HEK293 (cell line): ENCODE results near the gene SH3BP1.

Experiments
- CTCF ChIA-PET: fragments of 350-600 bp; formaldehyde crosslinking; extraction: SDS; loops from one replicate; lab custom pipeline; 2021; ENCODE audit warnings: antibody characterized with exemption; lab: Yijun Ruan, JAX
- POLR2A ChIA-PET: fragments of 300-600 bp; formaldehyde crosslinking; extraction: SDS; loops from one replicate; lab custom pipeline; 2020; ENCODE audit warnings: antibody characterized with exemption, inconsistent platforms; lab: Yijun Ruan, JAX
- H3K27ac ChIP-seq: fragments of 200-500 bp; sonication (Bioruptor generic); 2 replicates; pipeline ENCODE4 v1.5.1; 2014; ENCODE audit warnings: low read depth, low read length, control low read depth, inconsistent platforms; ENCODE audit errors: extremely low read depth
- H3K36me3 ChIP-seq, 2 experiments: fragments of 200-500 bp in 1 of 2; sonication (Bioruptor generic) in 1 of 2; 1 replicate in 1 of 2; 2 replicates in 1 of 2; pipeline ENCODE4 v1.5.1; 2014 to 2017; ENCODE audit warnings: inconsistent platforms in 2 of 2, low read length in 2 of 2; ENCODE audit not compliant: control insufficient read depth in 2 of 2, insufficient read depth in 1 of 2
- H3K4me1 ChIP-seq: fragments of 200-500 bp; sonication (Bioruptor generic); 2 replicates; pipeline ENCODE4 v1.5.1; 2014; ENCODE audit warnings: mild to moderate bottlenecking, low read length, inconsistent platforms; ENCODE audit not compliant: control insufficient read depth, insufficient read depth
- H3K4me3 ChIP-seq: 2 replicates; pipeline ENCODE4 v1.5.1; 2011; ENCODE audit warnings: low read depth, mild to moderate bottlenecking, control low read depth, low read length, moderate library complexity
- H3K9me3 ChIP-seq: fragments of 200-500 bp; sonication (Bioruptor generic); 2 replicates; pipeline ENCODE4 v1.5.1; 2014; ENCODE audit warnings: low read depth, low read length, inconsistent platforms; ENCODE audit not compliant: control insufficient read depth, insufficient read depth
- GFI1B ChIP-seq: fragments of 450-650 bp; formaldehyde crosslinking; IDR thresholded peaks from 2 replicates; pipeline ENCODE4 v1.5.1; 2016; ENCODE audit warnings: missing biosample characterization, missing genetic modification characterization
- GLI2 ChIP-seq: fragments of 450-650 bp; formaldehyde crosslinking; IDR thresholded peaks from 2 replicates; pipeline ENCODE4; 2017; ENCODE audit warnings: missing biosample characterization, missing genetic modification characterization, low read depth, borderline replicate concordance
- GLIS2 ChIP-seq: fragments of 450-650 bp; formaldehyde crosslinking; IDR thresholded peaks from 2 replicates; pipeline ENCODE4 v1.5.1; 2016; ENCODE audit warnings: missing biosample characterization, missing genetic modification characterization
- IKZF3 ChIP-seq: fragments of 450-650 bp; IDR thresholded peaks from 2 replicates; pipeline ENCODE4 v1.5.0; 2018; ENCODE audit warnings: missing biosample characterization, mild to moderate bottlenecking, missing genetic modification characterization, moderate library complexity
- KLF8 ChIP-seq: fragments of 450-650 bp; formaldehyde crosslinking; IDR thresholded peaks from 2 replicates; pipeline ENCODE4 v1.5.1; 2016; ENCODE audit warnings: missing biosample characterization, missing genetic modification characterization
- WT1 ChIP-seq: fragments of 450-650 bp; formaldehyde crosslinking; IDR thresholded peaks from 2 replicates; pipeline ENCODE4 v1.5.1; 2016; ENCODE audit warnings: missing biosample characterization, missing genetic modification characterization
- YY2 ChIP-seq: fragments of 450-650 bp; formaldehyde crosslinking; IDR thresholded peaks from 2 replicates; pipeline ENCODE4 v1.5.1; 2016; ENCODE audit warnings: missing biosample characterization, missing genetic modification characterization
- ZBTB8A ChIP-seq: fragments of 450-650 bp; formaldehyde crosslinking; IDR thresholded peaks from 2 replicates; pipeline ENCODE4 v1.5.1; 2016; ENCODE audit warnings: missing biosample characterization, missing genetic modification characterization
- ZFP3 ChIP-seq: fragments of 450-650 bp; formaldehyde crosslinking; IDR thresholded peaks from 2 replicates; pipeline ENCODE4 v1.5.1; 2016; ENCODE audit warnings: low read depth, missing biosample characterization, missing genetic modification characterization
- ZNF121 ChIP-seq: fragments of 450-650 bp; formaldehyde crosslinking; IDR thresholded peaks from 2 replicates; pipeline ENCODE4 v1.5.1; 2016; ENCODE audit warnings: missing biosample characterization, missing genetic modification characterization
- ZNF155 ChIP-seq: fragments of 450-650 bp; formaldehyde crosslinking; IDR thresholded peaks from 2 replicates; pipeline ENCODE4 v1.5.1; 2016; ENCODE audit warnings: missing biosample characterization, missing genetic modification characterization
- ZNF2 ChIP-seq: fragments of 450-650 bp; formaldehyde crosslinking; IDR thresholded peaks from 2 replicates; pipeline ENCODE4 v1.5.1; 2016; ENCODE audit warnings: missing biosample characterization, missing genetic modification characterization
- ZNF391 ChIP-seq: fragments of 450-650 bp; formaldehyde crosslinking; IDR thresholded peaks from 2 replicates; pipeline ENCODE4 v1.5.1; 2016; ENCODE audit warnings: low read depth, missing biosample characterization, missing genetic modification characterization, borderline replicate concordance
- ZNF404 ChIP-seq: fragments of 450-650 bp; formaldehyde crosslinking; IDR thresholded peaks from 2 replicates; pipeline ENCODE4 v1.5.1; 2017; ENCODE audit warnings: missing biosample characterization, missing genetic modification characterization
- ZNF558 ChIP-seq: fragments of 450-650 bp; formaldehyde crosslinking; IDR thresholded peaks from 2 replicates; pipeline ENCODE4 v1.5.1; 2016; ENCODE audit warnings: missing biosample characterization, missing genetic modification characterization
- ZNF600 ChIP-seq: fragments of 450-650 bp; formaldehyde crosslinking; IDR thresholded peaks from 2 replicates; pipeline ENCODE4 v1.5.1; 2016; ENCODE audit warnings: missing biosample characterization, missing genetic modification characterization
- ZNF621 ChIP-seq: fragments of 450-650 bp; formaldehyde crosslinking; IDR thresholded peaks from 2 replicates; pipeline ENCODE4 v1.5.1; 2017; ENCODE audit warnings: missing biosample characterization, missing genetic modification characterization
- ZNF629 ChIP-seq: fragments of 450-650 bp; formaldehyde crosslinking; IDR thresholded peaks from 2 replicates; pipeline ENCODE4 v1.5.1; 2017; ENCODE audit warnings: missing biosample characterization, missing genetic modification characterization
- ZNF768 ChIP-seq: fragments of 450-650 bp; formaldehyde crosslinking; IDR thresholded peaks from 2 replicates; pipeline ENCODE4 v1.5.1; 2018; ENCODE audit warnings: missing biosample characterization, mild to moderate bottlenecking, missing genetic modification characterization
- ZNF837 ChIP-seq: fragments of 450-650 bp; formaldehyde crosslinking; IDR thresholded peaks from 2 replicates; pipeline ENCODE4 v1.5.1; 2016; ENCODE audit warnings: missing biosample characterization, missing genetic modification characterization
- ZNF843 ChIP-seq: fragments of 450-650 bp; formaldehyde crosslinking; IDR thresholded peaks from 2 replicates; pipeline ENCODE4 v1.5.1; 2016; ENCODE audit warnings: missing biosample characterization, missing genetic modification characterization
- TF ChIP-seq, protein P1 (sequence below): fragments of 450-650 bp; formaldehyde crosslinking; IDR thresholded peaks from 2 replicates; pipeline ENCODE4 v1.5.1; 2016; ENCODE audit warnings: missing biosample characterization, missing genetic modification characterization
- TF ChIP-seq, protein P2 (sequence below): fragments of 450-650 bp; formaldehyde crosslinking; IDR thresholded peaks from 2 replicates; pipeline ENCODE4 v1.5.1; 2016; ENCODE audit warnings: missing biosample characterization, missing genetic modification characterization
- TF ChIP-seq, protein P3 (sequence below): fragments of 450-650 bp; formaldehyde crosslinking; IDR thresholded peaks from 2 replicates; pipeline ENCODE4 v1.5.1; 2017; ENCODE audit warnings: missing biosample characterization, missing genetic modification characterization

Gene SH3BP1

DNA sequence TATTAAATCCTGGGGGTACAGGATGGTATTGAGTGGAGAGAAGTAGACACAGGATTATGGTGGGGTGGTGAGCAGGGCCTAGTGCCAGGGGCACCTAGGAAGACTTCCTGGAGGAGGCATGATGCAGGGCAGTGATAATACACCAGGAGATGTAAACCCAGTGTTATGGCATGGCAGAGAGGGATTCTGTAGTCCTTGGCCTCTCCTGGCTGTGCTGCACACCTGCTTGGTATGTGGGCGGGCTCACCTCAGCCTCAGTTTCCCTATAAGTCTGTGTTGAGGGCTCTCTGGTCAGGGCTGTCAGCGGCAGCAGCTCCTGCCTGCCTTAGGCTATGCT, 21.2 kb downstream of the SH3BP1 start:
- H3K27ac ChIP-seq: peak overlapping the region; percentile 40
- no peak for TF ChIP-seq ZNF843
- TF ChIP-seq, protein P1, sequence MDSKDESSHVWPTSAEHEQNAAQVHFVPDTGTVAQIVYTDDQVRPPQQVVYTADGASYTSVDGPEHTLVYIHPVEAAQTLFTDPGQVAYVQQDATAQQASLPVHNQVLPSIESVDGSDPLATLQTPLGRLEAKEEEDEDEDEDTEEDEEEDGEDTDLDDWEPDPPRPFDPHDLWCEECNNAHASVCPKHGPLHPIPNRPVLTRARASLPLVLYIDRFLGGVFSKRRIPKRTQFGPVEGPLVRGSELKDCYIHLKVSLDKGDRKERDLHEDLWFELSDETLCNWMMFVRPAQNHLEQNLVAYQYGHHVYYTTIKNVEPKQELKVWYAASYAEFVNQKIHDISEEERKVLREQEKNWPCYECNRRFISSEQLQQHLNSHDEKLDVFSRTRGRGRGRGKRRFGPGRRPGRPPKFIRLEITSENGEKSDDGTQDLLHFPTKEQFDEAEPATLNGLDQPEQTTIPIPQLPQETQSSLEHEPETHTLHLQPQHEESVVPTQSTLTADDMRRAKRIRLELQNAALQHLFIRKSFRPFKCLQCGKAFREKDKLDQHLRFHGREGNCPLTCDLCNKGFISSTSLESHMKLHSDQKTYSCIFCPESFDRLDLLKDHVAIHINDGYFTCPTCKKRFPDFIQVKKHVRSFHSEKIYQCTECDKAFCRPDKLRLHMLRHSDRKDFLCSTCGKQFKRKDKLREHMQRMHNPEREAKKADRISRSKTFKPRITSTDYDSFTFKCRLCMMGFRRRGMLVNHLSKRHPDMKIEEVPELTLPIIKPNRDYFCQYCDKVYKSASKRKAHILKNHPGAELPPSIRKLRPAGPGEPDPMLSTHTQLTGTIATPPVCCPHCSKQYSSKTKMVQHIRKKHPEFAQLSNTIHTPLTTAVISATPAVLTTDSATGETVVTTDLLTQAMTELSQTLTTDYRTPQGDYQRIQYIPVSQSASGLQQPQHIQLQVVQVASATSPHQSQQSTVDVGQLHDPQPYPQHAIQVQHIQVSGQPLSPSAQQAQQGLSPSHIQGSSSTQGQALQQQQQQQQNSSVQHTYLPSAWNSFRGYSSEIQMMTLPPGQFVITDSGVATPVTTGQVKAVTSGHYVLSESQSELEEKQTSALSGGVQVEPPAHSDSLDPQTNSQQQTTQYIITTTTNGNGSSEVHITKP (tag by site-specific recombination): no peak
- no peak for TF ChIP-seq GLIS2 (tag by site-specific recombination)
- no peak for TF ChIP-seq ZNF558 (tag by site-specific recombination)
- 0 out of 2 replicates have a peak, but pooled peaks have one; percentile 10 for TF ChIP-seq ZBTB8A (tag by site-specific recombination)
- TF ChIP-seq, protein P2, sequence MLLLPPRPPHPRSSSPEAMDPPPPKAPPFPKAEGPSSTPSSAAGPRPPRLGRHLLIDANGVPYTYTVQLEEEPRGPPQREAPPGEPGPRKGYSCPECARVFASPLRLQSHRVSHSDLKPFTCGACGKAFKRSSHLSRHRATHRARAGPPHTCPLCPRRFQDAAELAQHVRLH (tag by site-specific recombination): peak; percentile 79
- TF ChIP-seq ZFP3 (tag by site-specific recombination): peak; percentile 39; the same call in 1 of the 2 replicates
- no peak for TF ChIP-seq ZNF391 (tag by site-specific recombination)
- TF ChIP-seq ZNF768 (tag by site-specific recombination): peak; percentile 56; the same call in 1 of the 2 replicates
- TF ChIP-seq ZNF404 (tag by site-specific recombination): no peak
- TF ChIP-seq, protein P3, sequence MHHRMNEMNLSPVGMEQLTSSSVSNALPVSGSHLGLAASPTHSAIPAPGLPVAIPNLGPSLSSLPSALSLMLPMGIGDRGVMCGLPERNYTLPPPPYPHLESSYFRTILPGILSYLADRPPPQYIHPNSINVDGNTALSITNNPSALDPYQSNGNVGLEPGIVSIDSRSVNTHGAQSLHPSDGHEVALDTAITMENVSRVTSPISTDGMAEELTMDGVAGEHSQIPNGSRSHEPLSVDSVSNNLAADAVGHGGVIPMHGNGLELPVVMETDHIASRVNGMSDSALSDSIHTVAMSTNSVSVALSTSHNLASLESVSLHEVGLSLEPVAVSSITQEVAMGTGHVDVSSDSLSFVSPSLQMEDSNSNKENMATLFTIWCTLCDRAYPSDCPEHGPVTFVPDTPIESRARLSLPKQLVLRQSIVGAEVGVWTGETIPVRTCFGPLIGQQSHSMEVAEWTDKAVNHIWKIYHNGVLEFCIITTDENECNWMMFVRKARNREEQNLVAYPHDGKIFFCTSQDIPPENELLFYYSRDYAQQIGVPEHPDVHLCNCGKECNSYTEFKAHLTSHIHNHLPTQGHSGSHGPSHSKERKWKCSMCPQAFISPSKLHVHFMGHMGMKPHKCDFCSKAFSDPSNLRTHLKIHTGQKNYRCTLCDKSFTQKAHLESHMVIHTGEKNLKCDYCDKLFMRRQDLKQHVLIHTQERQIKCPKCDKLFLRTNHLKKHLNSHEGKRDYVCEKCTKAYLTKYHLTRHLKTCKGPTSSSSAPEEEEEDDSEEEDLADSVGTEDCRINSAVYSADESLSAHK (tag by site-specific recombination): 0 out of 2 replicates have a peak, but pooled peaks have one; percentile 20
- no peak for TF ChIP-seq GLI2 (tag by site-specific recombination)
- TF ChIP-seq ZNF600 (tag by site-specific recombination): peak; percentile 70
- no peak for TF ChIP-seq ZNF621
- TF ChIP-seq IKZF3 (tag by site-specific recombination): no peak
- ChIA-PET POLR2A (interaction anchor here (0.6 to 6.5 kb wide), 10 partner anchors 11 to 108 kb away, joined by 4 to 85 read pairs (median 8); partner anchors contain the start of genes GGA1, LGALS1, NOL12 and SH3BP1), CTCF (interaction anchor here (0.6 to 7.0 kb wide), 10 partner anchors 11 to 112 kb away, joined by 3 to 138 read pairs (median 8); partner anchors contain the start of gene LGALS1)
- no peaks in the 10 kb centered on the region for H3K9me3 ChIP-seq
- H3K4me1 ChIP-seq: peaks cover 12% of the 10 kb centered on the region
- peaks cover 3 to 19% of the 10 kb centered on the region in 2 experiments; a peak in 2 of 3 replicates for H3K36me3 ChIP-seq
- H3K4me3 ChIP-seq: peak overlapping the region; percentile 8

DNA sequence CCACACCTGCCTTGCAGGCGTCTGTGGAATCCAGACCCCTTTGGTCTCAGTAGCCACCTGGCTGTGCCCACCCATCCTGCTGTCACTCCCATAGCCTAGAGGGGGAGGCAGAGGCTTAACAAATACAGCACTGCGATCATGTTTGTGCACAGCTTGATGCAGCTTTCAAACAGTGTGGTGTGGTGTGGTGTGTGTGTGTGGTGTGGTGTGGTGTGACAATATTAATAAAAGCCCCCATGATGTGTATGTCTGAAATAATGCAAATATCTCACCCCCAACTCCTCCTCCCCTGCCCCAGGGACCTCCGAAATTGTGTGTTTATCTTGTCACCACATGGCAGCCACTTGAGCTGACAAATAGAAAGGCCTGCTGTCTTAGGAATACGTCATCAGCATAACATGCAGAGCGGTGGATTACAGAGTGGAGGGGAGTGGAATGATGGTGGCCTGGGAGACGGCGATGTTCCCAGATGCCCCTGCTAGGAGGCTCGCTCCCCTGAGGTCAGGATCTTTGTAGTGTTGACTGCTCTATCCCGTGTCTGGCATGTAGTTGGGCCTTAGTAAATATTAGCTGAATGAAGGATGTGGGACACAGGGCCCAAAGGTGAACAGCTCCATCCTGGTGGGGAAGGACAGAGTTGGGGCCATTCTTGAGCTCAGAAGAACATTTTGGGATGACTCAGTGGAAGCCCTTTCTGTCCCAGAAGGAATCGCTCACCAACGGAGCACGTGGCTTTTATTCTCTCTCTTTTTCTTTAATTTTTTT, 21.9 kb downstream of the SH3BP1 start:
- Histone ChIP-seq H3K9me3 (no peaks in the 10 kb centered on the region), H3K36me3 (peaks cover 3 to 26% of the 10 kb centered on the region in 2 experiments; a peak in 2 of 3 replicates), H3K4me1 (peaks cover 12% of the 10 kb centered on the region), H3K4me3 (peak overlapping the region; percentile 14), H3K27ac (peak overlapping the region; percentile 40)
- POLR2A ChIA-PET: interaction anchor here (0.6 to 6.5 kb wide), 14 partner anchors 10 to 462 kb away, joined by 3 to 85 read pairs (median 6); partner anchors contain the start of genes GCAT, GGA1, LGALS1 and NOL12
- CTCF ChIA-PET: interaction anchor here (0.6 to 7.0 kb wide), 11 partner anchors 9 to 1206 kb away, joined by 3 to 138 read pairs (median 4); partner anchors contain the start of gene LGALS1
- no peak for TF ChIP-seq GFI1B (tag by site-specific recombination)
- peak; percentile 54; the same call in 1 of the 2 replicates for TF ChIP-seq YY2 (tag by site-specific recombination)
- TF ChIP-seq ZNF121 (tag by site-specific recombination): no peak
- TF ChIP-seq ZNF2 (tag by site-specific recombination): peak; percentile 58; the same call in 1 of the 2 replicates
- peak; percentile 65; the same call in 1 of the 2 replicates for TF ChIP-seq KLF8 (tag by site-specific recombination)
- no peak for TF ChIP-seq ZNF837 (tag by site-specific recombination)
- peak; percentile 77 for TF ChIP-seq GLIS2 (tag by site-specific recombination)
- TF ChIP-seq WT1 (tag by site-specific recombination): peak; percentile 85
- peak; percentile 96 for TF ChIP-seq ZNF629
- TF ChIP-seq, protein P1 (tag by site-specific recombination): peak; percentile 94
- no peak for TF ChIP-seq ZNF155 (tag by site-specific recombination)
